ENCODE data around the gene MAPK8IP3. TPM values are rescaled to one million over a fixed set of nuclear protein-coding genes. Genes with fewer than 3 reads are reported as not detected.
A peak's percentile ranks its signal among the peaks of the same experiment; 100 is the strongest.

Gene MAPK8IP3
- total RNA-seq, 1 experiment from 2014 or later = 72.3 TPM

GRCh38 chr16:1681032-1681431, 25.0 kb upstream of the MAPK8IP3 start (continued):
- no peak for TF ChIP-seq NFYB (CRISPR knock-in tag; conservative IDR thresholded peaks at IDR 0.05; ENCODE audit: low read depth)
- TF ChIP-seq, protein P1, sequence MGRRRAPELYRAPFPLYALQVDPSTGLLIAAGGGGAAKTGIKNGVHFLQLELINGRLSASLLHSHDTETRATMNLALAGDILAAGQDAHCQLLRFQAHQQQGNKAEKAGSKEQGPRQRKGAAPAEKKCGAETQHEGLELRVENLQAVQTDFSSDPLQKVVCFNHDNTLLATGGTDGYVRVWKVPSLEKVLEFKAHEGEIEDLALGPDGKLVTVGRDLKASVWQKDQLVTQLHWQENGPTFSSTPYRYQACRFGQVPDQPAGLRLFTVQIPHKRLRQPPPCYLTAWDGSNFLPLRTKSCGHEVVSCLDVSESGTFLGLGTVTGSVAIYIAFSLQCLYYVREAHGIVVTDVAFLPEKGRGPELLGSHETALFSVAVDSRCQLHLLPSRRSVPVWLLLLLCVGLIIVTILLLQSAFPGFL (CRISPR knock-in tag; IDR thresholded peaks at IDR 0.05; ENCODE audit: borderline replicate concordance) = no peak
- TF ChIP-seq TEAD1 (CRISPR knock-in tag; IDR thresholded peaks at IDR 0.05) = no peak
- TF ChIP-seq, protein P2, sequence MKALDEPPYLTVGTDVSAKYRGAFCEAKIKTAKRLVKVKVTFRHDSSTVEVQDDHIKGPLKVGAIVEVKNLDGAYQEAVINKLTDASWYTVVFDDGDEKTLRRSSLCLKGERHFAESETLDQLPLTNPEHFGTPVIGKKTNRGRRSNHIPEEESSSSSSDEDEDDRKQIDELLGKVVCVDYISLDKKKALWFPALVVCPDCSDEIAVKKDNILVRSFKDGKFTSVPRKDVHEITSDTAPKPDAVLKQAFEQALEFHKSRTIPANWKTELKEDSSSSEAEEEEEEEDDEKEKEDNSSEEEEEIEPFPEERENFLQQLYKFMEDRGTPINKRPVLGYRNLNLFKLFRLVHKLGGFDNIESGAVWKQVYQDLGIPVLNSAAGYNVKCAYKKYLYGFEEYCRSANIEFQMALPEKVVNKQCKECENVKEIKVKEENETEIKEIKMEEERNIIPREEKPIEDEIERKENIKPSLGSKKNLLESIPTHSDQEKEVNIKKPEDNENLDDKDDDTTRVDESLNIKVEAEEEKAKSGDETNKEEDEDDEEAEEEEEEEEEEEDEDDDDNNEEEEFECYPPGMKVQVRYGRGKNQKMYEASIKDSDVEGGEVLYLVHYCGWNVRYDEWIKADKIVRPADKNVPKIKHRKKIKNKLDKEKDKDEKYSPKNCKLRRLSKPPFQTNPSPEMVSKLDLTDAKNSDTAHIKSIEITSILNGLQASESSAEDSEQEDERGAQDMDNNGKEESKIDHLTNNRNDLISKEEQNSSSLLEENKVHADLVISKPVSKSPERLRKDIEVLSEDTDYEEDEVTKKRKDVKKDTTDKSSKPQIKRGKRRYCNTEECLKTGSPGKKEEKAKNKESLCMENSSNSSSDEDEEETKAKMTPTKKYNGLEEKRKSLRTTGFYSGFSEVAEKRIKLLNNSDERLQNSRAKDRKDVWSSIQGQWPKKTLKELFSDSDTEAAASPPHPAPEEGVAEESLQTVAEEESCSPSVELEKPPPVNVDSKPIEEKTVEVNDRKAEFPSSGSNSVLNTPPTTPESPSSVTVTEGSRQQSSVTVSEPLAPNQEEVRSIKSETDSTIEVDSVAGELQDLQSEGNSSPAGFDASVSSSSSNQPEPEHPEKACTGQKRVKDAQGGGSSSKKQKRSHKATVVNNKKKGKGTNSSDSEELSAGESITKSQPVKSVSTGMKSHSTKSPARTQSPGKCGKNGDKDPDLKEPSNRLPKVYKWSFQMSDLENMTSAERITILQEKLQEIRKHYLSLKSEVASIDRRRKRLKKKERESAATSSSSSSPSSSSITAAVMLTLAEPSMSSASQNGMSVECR (CRISPR knock-in tag; IDR thresholded peaks at IDR 0.05; ENCODE audit: borderline replicate concordance) = no peak

- no peak for ATAC-seq
- H3K36me3 Mint-ChIP-seq = peaks cover 78% of the 10 kb centered on the region
- ChIA-PET POLR2A (no interaction called here), CTCF (interaction anchor here (0.9 kb wide), 1 partner anchor 18 kb away, joined by 3 read pairs; the partner anchor contains the start of gene MAPK8IP3)
- TF ChIP-seq ZNF281 (CRISPR knock-in tag; IDR thresholded peaks at IDR 0.05) = no peak
- TF ChIP-seq, protein P3, sequence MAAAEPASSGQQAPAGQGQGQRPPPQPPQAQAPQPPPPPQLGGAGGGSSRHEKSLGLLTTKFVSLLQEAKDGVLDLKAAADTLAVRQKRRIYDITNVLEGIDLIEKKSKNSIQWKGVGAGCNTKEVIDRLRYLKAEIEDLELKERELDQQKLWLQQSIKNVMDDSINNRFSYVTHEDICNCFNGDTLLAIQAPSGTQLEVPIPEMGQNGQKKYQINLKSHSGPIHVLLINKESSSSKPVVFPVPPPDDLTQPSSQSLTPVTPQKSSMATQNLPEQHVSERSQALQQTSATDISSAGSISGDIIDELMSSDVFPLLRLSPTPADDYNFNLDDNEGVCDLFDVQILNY (CRISPR knock-in tag; IDR thresholded peaks at IDR 0.05) = no peak
- TF ChIP-seq, protein P4, sequence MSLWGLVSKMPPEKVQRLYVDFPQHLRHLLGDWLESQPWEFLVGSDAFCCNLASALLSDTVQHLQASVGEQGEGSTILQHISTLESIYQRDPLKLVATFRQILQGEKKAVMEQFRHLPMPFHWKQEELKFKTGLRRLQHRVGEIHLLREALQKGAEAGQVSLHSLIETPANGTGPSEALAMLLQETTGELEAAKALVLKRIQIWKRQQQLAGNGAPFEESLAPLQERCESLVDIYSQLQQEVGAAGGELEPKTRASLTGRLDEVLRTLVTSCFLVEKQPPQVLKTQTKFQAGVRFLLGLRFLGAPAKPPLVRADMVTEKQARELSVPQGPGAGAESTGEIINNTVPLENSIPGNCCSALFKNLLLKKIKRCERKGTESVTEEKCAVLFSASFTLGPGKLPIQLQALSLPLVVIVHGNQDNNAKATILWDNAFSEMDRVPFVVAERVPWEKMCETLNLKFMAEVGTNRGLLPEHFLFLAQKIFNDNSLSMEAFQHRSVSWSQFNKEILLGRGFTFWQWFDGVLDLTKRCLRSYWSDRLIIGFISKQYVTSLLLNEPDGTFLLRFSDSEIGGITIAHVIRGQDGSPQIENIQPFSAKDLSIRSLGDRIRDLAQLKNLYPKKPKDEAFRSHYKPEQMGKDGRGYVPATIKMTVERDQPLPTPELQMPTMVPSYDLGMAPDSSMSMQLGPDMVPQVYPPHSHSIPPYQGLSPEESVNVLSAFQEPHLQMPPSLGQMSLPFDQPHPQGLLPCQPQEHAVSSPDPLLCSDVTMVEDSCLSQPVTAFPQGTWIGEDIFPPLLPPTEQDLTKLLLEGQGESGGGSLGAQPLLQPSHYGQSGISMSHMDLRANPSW (CRISPR knock-in tag; conservative IDR thresholded peaks at IDR 0.05; ENCODE audit: low read depth) = no peak
- TF ChIP-seq FOXJ3 (CRISPR knock-in tag; IDR thresholded peaks at IDR 0.05; ENCODE audit: borderline replicate concordance) = no peak
- no peak for TF ChIP-seq TCF7 (CRISPR knock-in tag; IDR thresholded peaks at IDR 0.05; ENCODE audit: low read depth)
- no peak for TF ChIP-seq USF1 (CRISPR knock-in tag; IDR thresholded peaks at IDR 0.05)
- no peak for TF ChIP-seq ETV6 (CRISPR knock-in tag; IDR thresholded peaks at IDR 0.05)
- TF ChIP-seq FOXP1 (CRISPR knock-in tag; IDR thresholded peaks at IDR 0.05; ENCODE audit: borderline replicate concordance) = no peak
- H3K27ac Mint-ChIP-seq = peak overlapping the region; percentile 35
- no peaks in the 10 kb centered on the region for H3K9me3 Mint-ChIP-seq
- H3K4me1 Mint-ChIP-seq = no peaks in the 10 kb centered on the region
- no peak overlapping the region for H3K4me3 Mint-ChIP-seq
- no peaks in the 10 kb centered on the region for H3K27me3 Mint-ChIP-seq (ENCODE audit: low read depth)
- no peak for DNase-seq (ENCODE audit: low spot score)
Observed at GRCh38 chr16:1687427-1688316, 18.3 kb upstream of the MAPK8IP3 start.
